HG03469 (cell line): Measurements from ENCODE around the gene RNF169.

Experiments used
- ATAC-seq: cut with Tn5 transposase; IDR thresholded peaks from one replicate; pipeline ENCODE4 v1.9.1; 2021; ENCODE audit warnings: mild to moderate bottlenecking, moderate library complexity, moderate number of reproducible peaks; ENCODE audit not compliant: unreplicated experiment

RNF169 gene

DNA sequence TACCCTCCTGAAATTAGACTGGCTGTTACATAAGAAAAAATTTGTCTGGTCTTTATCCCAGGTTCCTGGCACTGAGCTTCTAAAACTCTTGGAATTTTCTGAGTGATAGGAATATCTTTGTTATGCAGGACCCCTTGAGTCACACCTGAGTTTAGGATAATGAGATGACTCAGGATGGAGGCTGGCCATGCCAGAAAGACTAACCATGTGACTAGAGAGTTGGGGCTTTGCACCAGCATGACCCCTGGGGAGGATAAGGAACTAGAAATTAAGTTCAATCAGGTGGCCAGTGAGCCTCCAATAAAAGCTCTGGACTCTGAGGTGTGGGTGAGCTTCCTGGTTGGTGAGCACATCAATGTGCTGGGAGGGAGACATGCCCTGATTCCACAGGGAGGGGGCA lies 112.1 kb downstream of the RNF169 start:
- ATAC-seq: no peak

DNA sequence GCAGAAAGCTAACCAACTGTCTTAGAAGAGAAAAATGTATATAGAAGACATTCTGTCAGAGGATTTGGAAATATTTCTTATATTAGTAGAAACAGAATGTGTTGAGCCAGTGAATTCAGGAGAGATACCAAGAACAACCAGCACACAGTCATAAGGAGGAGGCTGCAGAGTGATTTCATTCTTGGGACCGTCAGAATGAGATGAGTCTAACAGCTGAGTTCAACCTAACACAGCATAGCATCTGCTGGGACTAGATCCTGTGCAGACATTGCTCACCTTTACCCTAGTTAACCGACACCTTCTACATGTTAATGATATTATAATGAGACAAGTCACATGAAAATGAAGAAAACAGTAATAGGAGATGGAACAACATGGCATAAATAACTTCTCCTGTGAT lies 114.8 kb downstream of the RNF169 start:
- ATAC-seq: no peak

DNA sequence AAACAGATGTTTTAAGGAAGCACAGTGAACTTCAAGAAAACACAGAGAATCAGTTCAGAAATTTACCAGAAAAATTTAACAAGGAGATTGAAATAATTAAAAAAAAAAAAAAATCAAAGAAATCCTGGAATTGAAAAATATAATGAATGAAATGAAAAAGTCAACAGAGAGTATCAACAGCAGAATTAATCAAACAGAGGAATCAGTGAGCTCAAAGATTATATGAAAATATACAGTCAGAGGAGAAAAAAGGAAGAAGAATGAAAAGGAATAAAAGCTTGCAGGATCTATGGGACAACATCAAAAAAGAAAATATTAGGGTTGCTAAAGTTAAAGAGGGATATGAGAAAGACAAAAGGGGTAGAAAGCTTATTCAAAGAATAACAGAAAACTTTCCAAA lies 117.9 kb downstream of the RNF169 start:
- ATAC-seq: no peak

DNA sequence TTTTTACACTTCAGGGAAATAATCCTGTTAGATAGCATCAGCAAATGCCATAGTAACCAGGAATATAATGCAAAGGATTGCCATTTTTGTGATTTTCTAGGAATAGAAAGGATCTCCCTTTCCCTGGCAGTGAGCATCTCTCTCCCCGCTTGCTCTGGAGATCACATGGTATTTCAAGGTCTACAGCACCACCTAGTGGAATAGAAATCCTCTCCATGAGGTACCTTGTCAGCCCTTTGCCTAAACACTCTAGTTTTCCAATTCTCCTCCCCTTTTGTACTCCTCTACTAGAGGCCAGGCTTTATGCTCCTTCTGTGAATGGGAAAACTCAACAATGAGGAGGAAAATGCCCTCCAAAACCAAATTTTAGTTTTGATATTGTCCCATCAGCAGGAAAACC lies 121.8 kb downstream of the RNF169 start:
- ATAC-seq: no peak

DNA sequence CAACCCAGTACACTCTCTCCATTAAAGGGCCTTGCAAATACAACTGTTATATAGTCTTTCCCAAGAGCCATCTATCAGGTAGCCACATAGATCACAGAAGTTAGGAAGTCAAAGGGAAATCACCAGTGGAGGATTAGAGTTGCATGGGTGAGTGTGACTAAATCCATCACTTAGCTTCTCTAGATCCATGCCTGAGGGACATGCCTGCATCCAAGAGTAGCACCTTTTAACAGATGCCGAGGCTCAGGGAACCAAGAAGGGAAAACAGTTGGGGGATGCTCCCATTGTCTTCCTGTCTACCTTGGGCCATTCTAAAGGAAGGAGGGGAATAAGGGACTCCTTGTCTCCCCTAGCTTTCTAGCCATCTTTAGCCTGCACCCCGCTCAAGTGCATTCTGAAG lies 122.4 kb downstream of the RNF169 start:
- ATAC-seq: no peak

DNA sequence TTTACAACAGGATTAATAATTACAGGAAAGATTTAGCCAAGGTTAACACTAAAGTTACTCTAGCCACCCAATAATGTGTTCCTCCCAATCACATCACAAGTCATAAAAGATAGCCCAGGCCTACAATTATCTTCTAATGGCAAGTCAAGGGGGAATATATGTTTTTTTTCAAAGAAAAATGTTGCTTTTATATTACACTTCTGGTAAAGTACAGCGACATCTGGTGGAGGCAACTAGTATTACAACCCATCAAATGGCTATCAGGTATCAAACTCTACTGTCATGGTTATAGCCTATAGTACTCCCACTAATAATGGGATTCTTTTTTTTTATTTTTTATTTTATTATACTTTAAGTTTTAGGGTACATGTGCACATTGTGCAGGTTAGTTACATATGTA lies 128.5 kb downstream of the RNF169 start:
- no peak for ATAC-seq
